Fibroblast of lung (primary cell): ENCODE measurements around the gene LGALS14. TPM values are rescaled to one million over a fixed set of nuclear protein-coding genes. Genes with fewer than 3 reads are reported as not detected.

ENCODE experiments used
- DNase-seq, 2 donors: peaks; one replicate each; pipeline versions ENCODE4 v3.0.0 to v3.0.0-alpha.2; 2010; ENCODE audit warnings: low read depth in 2 of 2
- H2AFZ ChIP-seq: 2 replicates; pipeline ENCODE4 v1.5.1; 2012; ENCODE audit warnings: low read length, control low read depth, inconsistent platforms
- H3K27ac ChIP-seq: 2 replicates; pipeline ENCODE4 v1.5.1; 2011; ENCODE audit warnings: low read length, control low read depth; ENCODE audit not compliant: insufficient read depth
- H3K27me3 ChIP-seq: 2 replicates; pipeline ENCODE4 v1.5.1; 2011; ENCODE audit warnings: mild to moderate bottlenecking, low read length; ENCODE audit not compliant: control insufficient read depth, insufficient read depth
- H3K36me3 ChIP-seq: 2 replicates; pipeline ENCODE4 v1.5.1; 2011; ENCODE audit warnings: low read length; ENCODE audit not compliant: control insufficient read depth, insufficient read depth
- H3K4me1 ChIP-seq: 2 replicates; pipeline ENCODE4 v1.5.1; 2011; ENCODE audit warnings: low read length; ENCODE audit not compliant: control insufficient read depth, insufficient read depth; ENCODE audit errors: extremely low read depth
- H3K4me2 ChIP-seq: 2 replicates; pipeline ENCODE4 v1.5.1; 2011; ENCODE audit warnings: low read length, control low read depth; ENCODE audit not compliant: insufficient read depth; ENCODE audit errors: extremely low read depth
- H3K4me3 ChIP-seq, 4 experiments: fragments of 200-600 bp in 1 of 4; sonication (generic) in 1 of 4; replicated peaks in 1 of 4; 2 replicates each; pipeline ENCODE4 v1.5.1; 2011 to 2016; ENCODE audit warnings: low read length in 4 of 4, low read depth in 3 of 4, mild to moderate bottlenecking in 3 of 4, control low read depth in 2 of 4, inconsistent platforms in 1 of 4, mixed read lengths in 1 of 4; ENCODE audit not compliant: insufficient read depth in 1 of 4; ENCODE audit errors: control extremely low read depth in 1 of 4
- H3K79me2 ChIP-seq: 2 replicates; pipeline ENCODE4 v1.5.1; 2012; ENCODE audit warnings: mild to moderate bottlenecking, low read length, inconsistent platforms; ENCODE audit not compliant: control insufficient read depth, insufficient read depth
- H3K9ac ChIP-seq: 2 replicates; pipeline ENCODE4 v1.5.1; 2011; ENCODE audit warnings: mild to moderate bottlenecking, low read length, control low read depth; ENCODE audit not compliant: insufficient read depth
- H3K9me3 ChIP-seq: 2 replicates; pipeline ENCODE4 v1.5.1; 2012; ENCODE audit warnings: low read depth, low read length; ENCODE audit not compliant: control insufficient read depth, insufficient read depth
- H4K20me1 ChIP-seq: 2 replicates; pipeline ENCODE4 v1.5.1; 2011; ENCODE audit warnings: low read length; ENCODE audit not compliant: control insufficient read depth, insufficient read depth; ENCODE audit errors: extremely low read depth
- CTCF ChIP-seq, 2 donors: IDR thresholded peaks in 1 of 2; conservative IDR thresholded peaks in 1 of 2; 1 replicate in 1 of 2; 2 replicates in 1 of 2; pipeline ENCODE4 v1.5.1; 2011 to 2012; ENCODE audit warnings: low read length in 2 of 2, control low read depth in 1 of 2, inconsistent platforms in 1 of 2, low read depth in 1 of 2, mild to moderate bottlenecking in 1 of 2
- EZH2 ChIP-seq: IDR thresholded peaks from 2 replicates; pipeline ENCODE4 v1.5.1; 2012; ENCODE audit warnings: low read length, control low read depth, mild to moderate bottlenecking; ENCODE audit errors: missing control alignments
- polyA plus RNA-seq, 2 donors: library from polyadenylated mRNA; depleted of rRNA in 1 of 2; stranded (reverse) in 1 of 2; unstranded in 1 of 2; fragments of >200 nt; gene quantifications; 2 replicates each; pipeline ENCODE4 v1.2.1, GENCODE V29; 2011 to 2012; ENCODE audit warnings: missing spikeins in 1 of 2
- total RNA-seq: library from RNA; depleted of rRNA; stranded (reverse); fragments of >200 nt; gene quantifications from 2 replicates; pipeline ENCODE4 v1.2.1, GENCODE V29; 2014

The LGALS14 gene
- total and polyA plus RNA-seq, 2 donors (not counting 1 experiment from before 2014, with no cell fraction given), result not detected

GRCh38 chr19:39705578-39706188 is 1.4 kb downstream of the LGALS14 start:
- Histone ChIP-seq H2AFZ (no peak overlapping the region), H3K4me2 (no peak overlapping the region), H3K9me3 (no peaks in the 10 kb centered on the region), H3K4me1 (no peaks in the 10 kb centered on the region), H3K36me3 (no peaks in the 10 kb centered on the region), H3K27ac (no peak overlapping the region), H3K9ac (no peak overlapping the region), H3K27me3 (no peaks in the 10 kb centered on the region), H3K79me2 (no peaks in the 10 kb centered on the region), H4K20me1 (no peaks in the 10 kb centered on the region), H3K4me3 (no peak overlapping the region)
- no peak for DNase-seq
- TF ChIP-seq EZH2 (no peak), CTCF (conservative IDR thresholded peaks at IDR 0.05 in 1 of 2, IDR thresholded peaks at IDR 0.05 in 1 of 2; ENCODE audit: low read depth in 1 of 2, low read length in 2 of 2) (no peak)

- no peaks in the 10 kb centered on the region for H3K27me3 ChIP-seq
- H3K36me3 ChIP-seq, result no peaks in the 10 kb centered on the region
- no peaks in the 10 kb centered on the region for H3K79me2 ChIP-seq
- H3K27ac ChIP-seq, result no peak overlapping the region
- H2AFZ ChIP-seq, result no peak overlapping the region
- no peaks in the 10 kb centered on the region for H3K4me1 ChIP-seq
- TF ChIP-seq EZH2, result no peak
- no peaks in the 10 kb centered on the region for H3K9me3 ChIP-seq
- no peak overlapping the region for H3K4me2 ChIP-seq
- no peak overlapping the region for H3K9ac ChIP-seq
- no peaks in the 10 kb centered on the region for H4K20me1 ChIP-seq
- H3K4me3 ChIP-seq, result no peak overlapping the region
- no peak for DNase-seq
Observed at GRCh38 chr19:39708594-39708993, 4.3 kb downstream of the LGALS14 start.

GRCh38 chr19:39709026-39709872 is 5.0 kb downstream of the LGALS14 start:
- Histone ChIP-seq H3K79me2 (no peaks in the 10 kb centered on the region), H3K36me3 (no peaks in the 10 kb centered on the region), H3K27ac (no peak overlapping the region), H3K9ac (no peak overlapping the region), H2AFZ (no peak overlapping the region), H3K9me3 (no peaks in the 10 kb centered on the region), H4K20me1 (no peaks in the 10 kb centered on the region), H3K4me1 (no peaks in the 10 kb centered on the region), H3K27me3 (no peaks in the 10 kb centered on the region), H3K4me3 (no peak overlapping the region), H3K4me2 (no peak overlapping the region)
- no peak for TF ChIP-seq EZH2
- TF ChIP-seq CTCF (conservative IDR thresholded peaks at IDR 0.05 in 1 of 2, IDR thresholded peaks at IDR 0.05 in 1 of 2; ENCODE audit: low read depth in 1 of 2, low read length in 2 of 2), result no peak
- no peak for DNase-seq
